HG02623 (cell line): Measurements from ENCODE around the gene FSTL1.

ENCODE experiments used
- ATAC-seq: cut with Tn5 transposase; IDR thresholded peaks from one replicate; pipeline ENCODE4 v1.9.1; 2021; ENCODE audit warnings: moderate library complexity; ENCODE audit not compliant: unreplicated experiment

The FSTL1 gene

GRCh38 chr3:120469440-120469839, 18.6 kb upstream of the FSTL1 start:
- ATAC-seq: no peak

DNA sequence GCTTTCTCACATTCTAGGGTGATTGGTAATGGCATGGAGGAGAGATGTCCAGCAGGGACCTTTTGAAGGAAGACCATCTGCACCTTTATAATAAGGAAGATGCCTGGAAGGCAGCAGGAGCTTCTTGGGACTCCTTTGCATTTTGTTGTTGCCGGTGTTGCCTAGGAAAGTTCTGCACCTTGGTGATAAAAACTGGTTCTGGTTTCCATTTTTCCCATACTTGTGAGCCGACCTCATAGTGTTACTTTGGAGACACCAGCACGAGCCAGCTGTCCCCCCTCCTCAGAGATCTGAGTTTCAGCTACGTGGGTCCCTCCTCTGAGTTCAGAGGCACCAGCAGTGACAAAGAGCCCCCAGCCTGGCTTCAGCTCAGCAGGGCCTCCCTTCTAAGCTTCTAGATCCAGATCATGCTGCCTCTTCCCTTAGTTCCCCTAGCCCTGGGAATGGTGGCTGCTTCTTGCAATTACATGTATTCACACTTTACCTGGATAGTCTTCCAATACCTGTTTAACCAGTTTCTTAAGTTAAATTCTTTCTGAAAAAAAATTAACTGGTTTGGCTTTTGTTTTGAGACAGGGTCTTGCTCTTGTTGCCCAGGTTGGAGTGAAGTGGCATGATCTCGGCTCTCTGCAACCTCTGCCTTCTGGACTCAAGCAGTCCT, 18.0 kb upstream of the FSTL1 start:
- ATAC-seq: no peak

DNA sequence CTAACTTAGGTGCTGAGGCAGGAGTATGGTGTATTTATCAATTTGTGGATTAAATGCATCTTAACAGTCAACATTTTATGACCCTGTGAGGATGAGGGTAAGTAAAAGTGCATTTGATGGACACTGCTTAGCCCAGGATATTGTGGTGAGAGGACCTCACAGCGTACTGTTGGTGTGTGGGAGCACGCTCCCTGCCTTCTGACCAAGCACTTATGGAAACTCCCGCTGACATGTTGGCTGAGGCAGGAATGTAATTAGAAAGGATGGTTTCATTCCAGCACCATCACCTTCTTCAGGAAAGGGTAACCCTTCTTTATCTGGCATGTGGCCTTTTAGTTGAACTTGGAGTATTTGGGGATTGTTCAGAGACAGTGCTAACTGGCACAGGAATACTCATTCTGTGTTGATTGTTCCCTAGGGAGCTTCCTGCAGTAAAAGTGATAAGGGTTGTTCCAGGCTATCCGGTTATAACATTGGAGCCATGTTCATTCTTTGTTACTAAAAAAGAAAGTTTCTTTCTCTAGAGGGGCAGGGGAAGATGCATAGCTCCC, 11.7 kb upstream of the FSTL1 start:
- ATAC-seq: no peak

GRCh38 chr3:120461416-120461815, 10.6 kb upstream of the FSTL1 start:
- ATAC-seq: no peak

- ATAC-seq: no peak
These were observed 10.1 kb upstream of the FSTL1 start for GRCh38 chr3:120460862-120461261.

DNA sequence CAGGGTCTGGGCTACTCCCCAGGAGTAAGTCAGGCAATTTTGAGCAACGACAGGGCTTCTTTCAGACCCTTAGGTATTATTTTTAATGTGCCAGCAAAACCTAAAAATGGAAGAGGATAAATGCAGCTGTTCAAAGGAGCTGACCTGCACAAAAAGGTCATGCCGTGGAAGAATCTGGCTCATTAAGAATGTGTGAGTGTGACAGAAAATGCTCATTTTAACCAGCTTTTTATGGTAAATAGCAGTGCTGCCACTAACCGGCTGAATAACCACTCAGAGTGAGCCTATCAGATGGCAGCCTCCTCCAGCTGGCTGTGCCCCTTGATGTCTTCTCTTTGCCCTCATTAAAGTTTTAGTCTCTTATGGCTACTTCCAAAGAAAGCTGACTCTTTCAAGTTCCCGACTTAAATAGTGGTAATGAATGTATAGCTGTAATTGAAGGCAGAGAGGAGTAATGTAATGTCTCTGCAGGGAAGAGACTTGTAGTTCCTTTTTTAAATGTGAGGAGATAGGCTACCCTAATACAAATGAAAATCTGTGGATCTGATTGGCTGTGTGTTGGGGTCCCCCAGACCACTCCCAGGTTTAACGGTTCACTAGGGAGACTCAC, 9.5 kb upstream of the FSTL1 start:
- ATAC-seq: no peak

DNA sequence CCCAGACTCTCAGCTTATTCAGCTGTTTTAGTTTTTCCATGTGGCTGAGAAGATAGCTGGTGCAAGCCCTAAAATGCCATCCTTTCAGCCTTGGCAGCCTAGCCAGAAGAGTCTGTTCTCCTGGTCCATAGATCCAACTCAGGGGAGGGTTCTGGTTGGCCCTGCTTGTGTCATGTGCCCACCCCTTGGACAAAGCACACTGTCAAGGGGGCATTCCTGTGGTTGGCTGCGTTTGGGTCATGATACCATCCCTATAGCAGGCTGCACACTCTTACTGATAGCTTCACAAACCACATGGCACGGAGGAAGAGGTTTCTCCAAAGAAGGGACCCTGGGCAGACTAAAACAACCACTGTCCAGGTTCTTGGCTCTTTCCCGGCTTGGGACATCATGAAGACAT, 8.4 kb upstream of the FSTL1 start:
- ATAC-seq: no peak

GRCh38 chr3:120457827-120458226, 7.0 kb upstream of the FSTL1 start:
- ATAC-seq: no peak

DNA sequence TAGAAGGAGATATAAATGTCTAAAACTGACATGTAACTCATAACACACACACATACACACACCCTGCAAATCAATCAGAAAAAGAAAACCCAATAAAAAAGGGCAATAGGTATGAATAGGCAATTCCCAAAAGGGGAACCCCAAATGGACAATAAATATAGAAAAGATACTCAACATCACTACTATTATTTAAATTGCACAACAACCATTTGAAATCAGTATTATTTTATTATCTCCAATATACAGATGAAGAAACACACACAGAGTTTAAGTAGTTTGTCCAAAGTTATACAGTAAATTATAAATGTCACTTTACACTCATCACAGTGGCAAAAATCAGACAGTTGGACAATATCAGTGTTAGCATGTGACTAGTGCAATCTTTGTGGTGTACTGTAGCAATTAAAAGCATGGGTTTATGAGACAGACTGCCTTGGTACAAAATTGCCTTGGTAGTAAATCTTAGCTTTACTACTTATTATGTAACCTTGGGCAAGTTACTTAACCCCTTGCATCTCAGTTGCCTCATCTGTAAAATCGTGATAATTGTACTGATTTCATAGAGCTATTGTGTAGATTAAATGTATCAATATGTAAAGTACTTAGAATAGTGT, 3.4 kb upstream of the FSTL1 start:
- no peak for ATAC-seq

GRCh38 chr3:120452816-120453215, 2.0 kb upstream of the FSTL1 start:
- ATAC-seq: no peak

DNA sequence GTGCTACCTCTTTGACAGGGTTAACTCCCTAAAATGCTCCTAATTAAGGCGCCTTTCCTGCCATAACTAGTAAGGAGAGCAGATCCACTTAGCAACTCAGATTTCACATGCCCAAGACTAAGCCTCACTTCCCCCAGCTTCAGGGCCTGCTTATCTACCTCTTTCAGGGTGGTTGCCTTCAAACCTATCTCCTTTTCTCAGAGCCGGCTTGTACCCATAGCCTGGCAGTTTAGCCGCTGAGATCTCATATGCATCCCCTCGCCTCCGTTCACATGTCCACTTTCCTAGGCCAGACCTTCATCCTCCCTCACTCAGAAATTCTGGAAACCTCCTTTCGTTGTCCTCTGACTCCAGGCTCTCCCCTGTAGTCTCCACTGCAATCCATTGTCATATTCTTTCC, 1.0 kb upstream of the FSTL1 start:
- no peak for ATAC-seq

- no peak for ATAC-seq
These were observed 525 bp upstream of the FSTL1 start for GRCh38 chr3:120451272-120451761.

- ATAC-seq: no peak
These were observed 842 bp downstream of the FSTL1 start for GRCh38 chr3:120449701-120450599.

GRCh38 chr3:120449251-120449650, 1.5 kb downstream of the FSTL1 start:
- no peak for ATAC-seq

DNA sequence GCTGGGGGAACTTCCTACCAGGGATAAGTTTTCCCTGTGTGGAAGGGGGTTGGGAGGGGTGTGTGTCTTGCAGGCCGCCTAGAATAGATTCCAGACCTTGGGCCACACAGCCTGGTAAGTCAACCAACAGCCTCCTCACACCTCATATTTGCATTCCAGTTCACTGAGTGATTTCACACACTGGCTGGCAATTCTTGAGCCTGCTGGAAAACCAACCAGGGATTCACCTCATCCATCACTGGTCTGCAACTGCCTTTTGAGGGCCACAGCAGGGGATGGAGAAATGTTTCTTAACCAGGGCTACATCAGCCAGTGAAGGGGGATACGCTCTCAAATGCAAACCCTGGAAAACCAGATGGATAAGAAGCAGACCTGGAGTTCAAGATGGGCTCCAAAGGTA, 2.0 kb downstream of the FSTL1 start:
- ATAC-seq: no peak

- ATAC-seq: no peak
These were observed 3.7 kb downstream of the FSTL1 start for GRCh38 chr3:120446891-120447668.

DNA sequence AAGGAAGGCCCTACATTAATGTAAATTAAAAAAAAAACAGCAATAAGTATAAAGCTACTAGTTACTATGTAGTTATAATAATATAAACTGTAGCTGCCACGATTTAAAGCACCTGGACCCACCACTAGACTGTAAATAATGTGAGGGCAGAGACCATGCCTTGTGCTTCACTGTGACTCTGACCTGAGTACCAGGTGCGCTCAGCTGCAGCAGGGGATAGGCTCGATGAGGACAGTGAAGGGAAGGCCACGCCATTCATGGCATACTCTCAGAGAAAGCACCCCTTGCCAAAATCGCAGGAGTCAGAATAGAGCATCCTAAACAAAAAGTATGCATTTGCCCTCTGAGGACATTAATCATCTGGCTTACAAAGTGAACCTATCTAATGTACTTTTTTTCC, 5.1 kb downstream of the FSTL1 start:
- no peak for ATAC-seq

GRCh38 chr3:120443626-120444123, 7.1 kb downstream of the FSTL1 start:
- no peak for ATAC-seq

GRCh38 chr3:120442975-120443517, 7.7 kb downstream of the FSTL1 start:
- no peak for ATAC-seq

GRCh38 chr3:120441776-120442175, 9.0 kb downstream of the FSTL1 start:
- no peak for ATAC-seq
